Endodermal cell (in vitro differentiated cells): Measurements from ENCODE around the gene DOCK4. TPM values are rescaled to one million over a fixed set of nuclear protein-coding genes. Genes with fewer than 3 reads are reported as not detected.

ENCODE experiments used
- DNase-seq: peaks from one replicate; pipeline ENCODE4 v3.0.0-alpha.2; 2017
- H3K27ac ChIP-seq: 2 replicates; pipeline ENCODE4 v1.5.1; 2013; ENCODE audit warnings: mild to moderate bottlenecking, low read depth, low read length, moderate library complexity
- H3K27me3 ChIP-seq: 2 replicates; pipeline ENCODE4 v1.6.1; 2013; ENCODE audit warnings: mild to moderate bottlenecking, low read length, moderate library complexity; ENCODE audit not compliant: insufficient read depth, control insufficient read depth, poor library complexity, severe bottlenecking
- H3K36me3 ChIP-seq: 2 replicates; pipeline ENCODE4 v1.7.0; 2013; ENCODE audit warnings: mild to moderate bottlenecking, low read length, moderate library complexity; ENCODE audit not compliant: control insufficient read depth, insufficient read depth
- H3K4me1 ChIP-seq: one replicate; pipeline ENCODE4 v1.7.0; 2013; ENCODE audit warnings: low read length; ENCODE audit not compliant: control insufficient read depth, insufficient read depth
- H3K4me3 ChIP-seq: 2 replicates; pipeline ENCODE4 v1.5.1; 2013; ENCODE audit warnings: mild to moderate bottlenecking, low read length, moderate library complexity
- H3K9ac ChIP-seq: 2 replicates; pipeline ENCODE4 v1.6.1; 2013; ENCODE audit warnings: mild to moderate bottlenecking, low read length, moderate library complexity; ENCODE audit not compliant: poor library complexity, severe bottlenecking; ENCODE audit errors: extremely low read depth
- H3K9me3 ChIP-seq: 2 replicates; pipeline ENCODE4 v1.6.1; 2013; ENCODE audit warnings: mild to moderate bottlenecking, low read length, moderate library complexity; ENCODE audit not compliant: control insufficient read depth
- H3K27ac Mint-ChIP-seq: 2 replicates; pipeline ENCODE4 v1.8.0; 2020; ENCODE audit warnings: mixed read lengths
- H3K27me3 Mint-ChIP-seq: 2 replicates; pipeline ENCODE4 v1.8.0; 2021; ENCODE audit warnings: mild to moderate bottlenecking, mixed read lengths; ENCODE audit not compliant: insufficient read depth
- H3K36me3 Mint-ChIP-seq: 2 replicates; pipeline ENCODE4 v1.8.0; 2020; ENCODE audit warnings: low read depth, mixed read lengths
- H3K4me1 Mint-ChIP-seq: 2 replicates; pipeline ENCODE4 v1.8.0; 2020; ENCODE audit warnings: mixed read lengths
- H3K4me3 Mint-ChIP-seq: 2 replicates; pipeline ENCODE4 v1.8.0; 2020; ENCODE audit warnings: mild to moderate bottlenecking, moderate library complexity, mixed read lengths
- H3K9me3 Mint-ChIP-seq: 2 replicates; pipeline ENCODE4 v1.8.0; 2020; ENCODE audit warnings: mild to moderate bottlenecking, mixed read lengths
- WGBS, 2 experiments: methylation state at CpG; one replicate each; pipeline versions ENCODE4 v1.1.5 to v1.1.7; 2013; ENCODE audit warnings: missing lambda C conversion rate in 2 of 2, mixed read lengths in 1 of 2; ENCODE audit not compliant: insufficient coverage in 1 of 2, insufficient read length in 1 of 2; 5-methylcytosine and 5-hydroxymethylcytosine counted together
- total RNA-seq, 2 donors: library from RNA; stranded (reverse); fragmentation: NEBNext Ultra II Directional in 1 of 2; extraction: Animal tissue kit (Norgen Biotek cat#: 25700) in 1 of 2; gene quantifications; 2 replicates in 1 of 2; 3 replicates in 1 of 2; pipeline ENCODE4 v1.2.1, GENCODE V29; 2021
- TF ChIP-seq, protein P1 (sequence below): fragments of 200-600 bp; sonication (generic); conservative IDR thresholded peaks from 2 replicates; pipeline ENCODE4 v1.5.0; 2021; ENCODE audit warnings: antibody characterized with exemption, mild to moderate bottlenecking

Gene DOCK4
- total RNA-seq, 2 donors from 2014 or later = 11.2 to 15.3 TPM

- peaks cover 12% of the 10 kb centered on the region for H3K4me1 Mint-ChIP-seq
- H3K27ac Mint-ChIP-seq = no peak overlapping the region
- no peaks in the 10 kb centered on the region for H3K36me3 Mint-ChIP-seq
- H3K4me3 Mint-ChIP-seq = no peak overlapping the region
- no peaks in the 10 kb centered on the region for H3K4me1 ChIP-seq
- H3K9me3 ChIP-seq = peaks cover 6% of the 10 kb centered on the region
- no peaks in the 10 kb centered on the region for H3K36me3 ChIP-seq
- no peak for DNase-seq
- no peak overlapping the region for H3K9ac ChIP-seq
- no peak overlapping the region for H3K4me3 ChIP-seq
- no peaks in the 10 kb centered on the region for H3K27me3 Mint-ChIP-seq
- H3K27me3 ChIP-seq = no peaks in the 10 kb centered on the region
- WGBS, 2 experiments = 88 to 100% methylated on average over 4 of the region's 4 CpGs
- H3K27ac ChIP-seq = no peak overlapping the region
- TF ChIP-seq, protein P1, sequence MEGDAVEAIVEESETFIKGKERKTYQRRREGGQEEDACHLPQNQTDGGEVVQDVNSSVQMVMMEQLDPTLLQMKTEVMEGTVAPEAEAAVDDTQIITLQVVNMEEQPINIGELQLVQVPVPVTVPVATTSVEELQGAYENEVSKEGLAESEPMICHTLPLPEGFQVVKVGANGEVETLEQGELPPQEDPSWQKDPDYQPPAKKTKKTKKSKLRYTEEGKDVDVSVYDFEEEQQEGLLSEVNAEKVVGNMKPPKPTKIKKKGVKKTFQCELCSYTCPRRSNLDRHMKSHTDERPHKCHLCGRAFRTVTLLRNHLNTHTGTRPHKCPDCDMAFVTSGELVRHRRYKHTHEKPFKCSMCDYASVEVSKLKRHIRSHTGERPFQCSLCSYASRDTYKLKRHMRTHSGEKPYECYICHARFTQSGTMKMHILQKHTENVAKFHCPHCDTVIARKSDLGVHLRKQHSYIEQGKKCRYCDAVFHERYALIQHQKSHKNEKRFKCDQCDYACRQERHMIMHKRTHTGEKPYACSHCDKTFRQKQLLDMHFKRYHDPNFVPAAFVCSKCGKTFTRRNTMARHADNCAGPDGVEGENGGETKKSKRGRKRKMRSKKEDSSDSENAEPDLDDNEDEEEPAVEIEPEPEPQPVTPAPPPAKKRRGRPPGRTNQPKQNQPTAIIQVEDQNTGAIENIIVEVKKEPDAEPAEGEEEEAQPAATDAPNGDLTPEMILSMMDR = no peak
- no peaks in the 10 kb centered on the region for H3K9me3 Mint-ChIP-seq
Measured at GRCh38 chr7:111750228-111750627, 456.0 kb downstream of the DOCK4 start.

DNA sequence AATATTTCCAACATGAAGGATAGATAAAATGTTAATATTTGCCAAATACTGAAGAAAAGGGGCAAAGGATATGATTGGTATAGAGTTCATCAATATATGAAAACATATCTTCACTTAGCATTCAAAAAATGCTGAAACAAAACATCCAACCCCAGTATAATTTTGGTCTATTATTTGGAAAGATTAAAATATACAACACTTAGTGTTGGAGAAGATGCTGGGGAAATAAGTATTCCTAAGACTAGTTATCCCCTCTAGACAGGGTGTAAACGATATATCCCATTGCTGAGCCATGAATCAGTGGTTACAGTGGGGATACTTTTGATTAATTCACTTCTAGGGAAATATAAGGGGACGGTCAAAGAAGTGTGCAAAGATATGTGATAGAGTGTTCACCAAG lies 456.6 kb downstream of the DOCK4 start:
- peaks cover 6% of the 10 kb centered on the region for H3K36me3 Mint-ChIP-seq
- H3K27me3 Mint-ChIP-seq = no peaks in the 10 kb centered on the region
- no peak overlapping the region for H3K4me3 Mint-ChIP-seq
- no peak overlapping the region for H3K27ac Mint-ChIP-seq
- Histone ChIP-seq H3K9ac (no peak overlapping the region), H3K27me3 (no peaks in the 10 kb centered on the region), H3K27ac (no peak overlapping the region), H3K4me3 (no peak overlapping the region), H3K9me3 (peaks cover 6% of the 10 kb centered on the region), H3K36me3 (no peaks in the 10 kb centered on the region), H3K4me1 (no peaks in the 10 kb centered on the region)
- TF ChIP-seq, protein P1 = no peak
- no peaks in the 10 kb centered on the region for H3K9me3 Mint-ChIP-seq
- WGBS, 2 experiments = 94% methylated on average over 1 of the region's 2 CpGs; no CpG with 5 or more reads in 1 of the 2 experiments
- no peak for DNase-seq
- H3K4me1 Mint-ChIP-seq = peaks cover 12% of the 10 kb centered on the region

- Histone ChIP-seq H3K9me3 (peaks cover 6% of the 10 kb centered on the region), H3K27me3 (no peaks in the 10 kb centered on the region), H3K4me3 (no peak overlapping the region), H3K27ac (no peak overlapping the region), H3K4me1 (no peaks in the 10 kb centered on the region), H3K9ac (no peak overlapping the region), H3K36me3 (no peaks in the 10 kb centered on the region)
- TF ChIP-seq, protein P1 = no peak
- Mint-ChIP-seq H3K36me3 (peaks cover 16% of the 10 kb centered on the region), H3K4me1 (peaks cover 12% of the 10 kb centered on the region), H3K27me3 (no peaks in the 10 kb centered on the region), H3K27ac (no peak overlapping the region), H3K9me3 (no peaks in the 10 kb centered on the region), H3K4me3 (no peak overlapping the region)
- DNase-seq = no peak
Measured at GRCh38 chr7:111747718-111748117, 458.5 kb downstream of the DOCK4 start.
